Mucosa of descending colon (tissue), 3 donors: Measurements from ENCODE around the gene TRIM5. TPM values are rescaled to one million over a fixed set of nuclear protein-coding genes. Genes with fewer than 3 reads are reported as not detected.
A peak's percentile ranks its signal among the peaks of the same experiment; 100 is the strongest.

ENCODE experiments used
- ATAC-seq: fragments of 200-7000 bp; cut with Tn5 transposase; one replicate; pipeline ENCODE4 v1.9.1; 2020; ENCODE audit warnings: mild to moderate bottlenecking, moderate library complexity
- DNase-seq, 3 donors: peaks; one replicate each; pipeline ENCODE4 v3.0.0-alpha.2; 2020
- H3K36me3 ChIP-seq: fragments of 200-600 bp; one replicate; pipeline ENCODE4 v1.8.0; 2021; ENCODE audit warnings: low read depth, mild to moderate bottlenecking
- H3K4me1 ChIP-seq: fragments of 200-600 bp; one replicate; pipeline ENCODE4 v1.8.0; 2021; ENCODE audit warnings: low read depth, mild to moderate bottlenecking
- H3K4me3 ChIP-seq: fragments of 200-600 bp; one replicate; pipeline ENCODE4 v1.8.0; 2021; ENCODE audit warnings: mild to moderate bottlenecking
- H3K9me3 ChIP-seq: fragments of 200-600 bp; one replicate; pipeline ENCODE4 v1.8.0; 2021; ENCODE audit warnings: mild to moderate bottlenecking
- CTCF ChIP-seq: fragments of 200-600 bp; IDR thresholded peaks from one replicate; pipeline ENCODE4 v1.8.0; 2022; ENCODE audit warnings: antibody characterized with exemption, mild to moderate bottlenecking
- intact Hi-C, 2 donors: fragments of 100-400 bp; cut with DNase I in 1 of 2; cut with micrococcal nuclease in 1 of 2; formaldehyde crosslinking; loops; one replicate each; pipeline versions ENCODE4 v1.11.0 to v1.11.1; 2022; cut with DNase I, micrococcal nuclease
- total RNA-seq, 3 donors: library from RNA; stranded (reverse); fragmentation: NEBNext Ultra II Directional in 2 of 3; extraction: Animal tissue kit (Norgen Biotek cat#: 25700) in 2 of 3; gene quantifications; one replicate each; pipeline versions ENCODE4 v1.2.1 to v1.2.4, GENCODE V29; 2021 to 2023
- donor health status: DM: no; HTN: no; CAD: no; lungs with moderate emphysema.
- donor health status: DM: no; HTN: no; CAD: no.
- donor health status: DM: no; HTN: yes; CAD: no.

Gene TRIM5
- total RNA-seq, 3 donors from 2014 or later, result 19.6 to 24.6 (median 21.5) TPM

- Histone ChIP-seq H3K36me3 (no peaks in the 10 kb centered on the region), H3K4me3 (no peak overlapping the region), H3K4me1 (peaks cover 25% of the 10 kb centered on the region), H3K9me3 (no peaks in the 10 kb centered on the region)
- peak in 1 of 3 donors; percentile 50 for DNase-seq
- ATAC-seq, result peak; percentile 82
- TF ChIP-seq CTCF, result no peak
- intact Hi-C loops, result loop anchor here in 1 of 2 donors (10.0 kb wide), 1 partner anchor 64 kb away; the partner anchor contains the start of genes TRIM22 and TRIM5
These were observed 64.0 kb downstream of the TRIM5 start for GRCh38 chr11:5620651-5621521.

DNA sequence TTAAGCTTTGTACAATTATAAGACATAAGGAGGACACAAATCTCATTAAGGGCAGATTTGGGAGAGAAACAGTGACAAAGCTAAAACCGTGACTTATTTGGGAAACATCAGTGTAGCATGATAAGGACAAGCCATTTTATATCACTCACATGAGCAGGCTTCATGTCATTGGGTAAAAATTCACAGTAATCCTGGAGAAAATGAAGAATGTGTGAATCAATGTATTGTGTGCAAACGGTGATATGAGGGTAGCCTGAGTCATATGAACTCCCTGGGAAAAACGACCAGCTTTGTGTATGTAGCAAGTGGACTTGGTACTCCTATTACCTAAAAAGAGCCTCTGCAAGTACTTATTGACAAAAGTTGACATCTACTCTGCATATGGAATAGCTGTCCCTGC lies 66.1 kb downstream of the TRIM5 start:
- intact Hi-C loops, result no loop called here
- Histone ChIP-seq H3K4me3 (no peak overlapping the region), H3K36me3 (no peaks in the 10 kb centered on the region), H3K4me1 (peaks cover 17% of the 10 kb centered on the region), H3K9me3 (no peaks in the 10 kb centered on the region)
- no peak for ATAC-seq
- DNase-seq, result no peak
- TF ChIP-seq CTCF, result no peak

Other genes starting within 250 kb of the TRIM5 start
- gene OR51I1, start 243.6 kb downstream of the TRIM5 start, total RNA-seq, result not detected
- not detected for gene OR51I2, start 235.8 kb downstream of the TRIM5 start, total RNA-seq
- not detected for gene OR52D1, start 196.4 kb downstream of the TRIM5 start, total RNA-seq
- under 1 TPM in 2 of 3 donors, not detected in 1; 0.22 to 0.23 TPM for gene UBQLN3, start 175.1 kb downstream of the TRIM5 start, total RNA-seq
- under 1 TPM; 0.32 to 0.49 (median 0.34) TPM for gene UBQLNL, start 168.4 kb downstream of the TRIM5 start, total RNA-seq
- gene OR52H1, start 136.5 kb downstream of the TRIM5 start, total RNA-seq, result under 1 TPM; 0.28 to 0.46 (median 0.39) TPM
- not detected for gene OR52B6, start 104.2 kb downstream of the TRIM5 start, total RNA-seq
- gene TRIM6, start 88.4 kb downstream of the TRIM5 start, total RNA-seq, result 1 to 10 TPM in 1 of 3 donors, under 1 TPM in 2; 0.43 to 4.6 (median 0.92) TPM
- 10 to 100 TPM in 1 of 3 donors, 1 to 10 TPM in 2; 7.3 to 11.9 (median 8.5) TPM for gene TRIM34, start 60.1 kb downstream of the TRIM5 start, total RNA-seq
- gene TRIM22, start 4.7 kb upstream of the TRIM5 start, total RNA-seq, result 10 to 100 TPM in 2 of 3 donors, 1 to 10 TPM in 1; 9.7 to 47.1 (median 31.5) TPM
- not detected for gene OR56B1, start 51.4 kb upstream of the TRIM5 start, total RNA-seq
- not detected for gene OR52N4, start 69.2 kb upstream of the TRIM5 start, total RNA-seq
- not detected for gene OR52N5, start 98.3 kb upstream of the TRIM5 start, total RNA-seq
- not detected for gene OR52N1, start 106.2 kb upstream of the TRIM5 start, total RNA-seq
- not detected for gene OR52N2, start 123.8 kb upstream of the TRIM5 start, total RNA-seq
- not detected for gene OR52E6, start 156.8 kb upstream of the TRIM5 start, total RNA-seq
- gene OR52E8, start 172.6 kb upstream of the TRIM5 start, total RNA-seq, result not detected
- gene OR52E4, start 195.6 kb upstream of the TRIM5 start, total RNA-seq, result not detected
- not detected for gene OR52E5, start 208.1 kb upstream of the TRIM5 start, total RNA-seq